NOMO-1 treated with dmso at 0.1 percent for 144 hours (cell line): ENCODE data around the gene APH1B.
"Not testable (repeated sequence)": the region's sequence is repeated elsewhere in the genome, so short reads cannot be mapped to it uniquely, and the experiment has no call there.

Experiments
- DNase-seq: peaks from one replicate; lab custom pipeline; 2025; ENCODE audit not compliant: unreplicated experiment; lab: John Stamatoyannopoulos, UW

APH1B gene

GRCh38 chr15:63294359-63294758, 17.0 kb downstream of the APH1B start:
- DNase-seq, result no peak

- no peak for DNase-seq
These were observed 17.9 kb downstream of the APH1B start for GRCh38 chr15:63295341-63295740.

GRCh38 chr15:63296195-63296594, 18.8 kb downstream of the APH1B start:
- no peak for DNase-seq

- no peak for DNase-seq
These were observed 22.7 kb downstream of the APH1B start for GRCh38 chr15:63299943-63300575.

- DNase-seq, result no peak
These were observed 23.7 kb downstream of the APH1B start for GRCh38 chr15:63301088-63301487.

GRCh38 chr15:63305260-63305659, 27.9 kb downstream of the APH1B start:
- DNase-seq, result no peak

- DNase-seq, result no peak
These were observed 29.2 kb downstream of the APH1B start for GRCh38 chr15:63306492-63307073.

- no peak for DNase-seq
These were observed 31.1 kb downstream of the APH1B start for GRCh38 chr15:63308491-63308890.

GRCh38 chr15:63308947-63309346, 31.5 kb downstream of the APH1B start:
- no peak for DNase-seq

- DNase-seq, result no peak
These were observed 33.2 kb downstream of the APH1B start for GRCh38 chr15:63310646-63311045.

- no peak for DNase-seq
These were observed 34.9 kb downstream of the APH1B start for GRCh38 chr15:63312286-63312685.

GRCh38 chr15:63313825-63314224, 36.4 kb downstream of the APH1B start:
- DNase-seq, result no peak

- DNase-seq, result no peak
These were observed 37.0 kb downstream of the APH1B start for GRCh38 chr15:63314409-63314808.

GRCh38 chr15:63318344-63318743, 40.9 kb downstream of the APH1B start:
- no peak for DNase-seq

- no peak for DNase-seq
These were observed 41.7 kb downstream of the APH1B start for GRCh38 chr15:63319065-63319464.

- DNase-seq, result not testable (repeated sequence)
These were observed 43.0 kb downstream of the APH1B start for GRCh38 chr15:63320446-63320845.

GRCh38 chr15:63320981-63321380, 43.6 kb downstream of the APH1B start:
- DNase-seq, result not testable (repeated sequence)

GRCh38 chr15:63321462-63321861, 44.1 kb downstream of the APH1B start:
- no peak for DNase-seq

GRCh38 chr15:63322541-63322940, 45.1 kb downstream of the APH1B start:
- no peak for DNase-seq

GRCh38 chr15:63323798-63324563, 46.6 kb downstream of the APH1B start:
- no peak for DNase-seq

GRCh38 chr15:63324770-63325169, 47.4 kb downstream of the APH1B start:
- no peak for DNase-seq
